Fibroblast of skin of back (primary cell): ENCODE data around the gene SOX5.

Source experiments
- DNase-seq: peaks from one replicate; pipeline ENCODE4 v3.0.0-alpha.2; 2013

The SOX5 gene

DNA sequence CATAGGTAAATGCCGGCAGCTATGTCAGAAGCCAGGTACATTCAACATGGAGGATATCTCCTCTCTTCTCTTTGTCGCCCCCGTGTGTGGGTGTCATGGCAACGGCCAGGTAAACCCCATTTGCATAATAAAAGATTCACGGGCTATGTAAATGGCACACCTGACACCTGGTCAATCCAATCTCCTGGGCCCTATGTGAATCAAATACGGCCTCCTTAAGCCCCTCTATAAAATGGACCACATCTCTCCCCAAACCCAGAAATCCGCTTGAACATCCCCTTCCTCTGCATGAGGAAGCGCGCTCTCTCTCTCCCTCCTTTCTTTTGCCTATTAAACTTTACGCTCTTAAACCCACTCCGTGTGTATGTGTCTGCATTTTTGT lies 363.7 kb downstream of the SOX5 start:
- DNase-seq: no peak

- no peak for DNase-seq
These were observed 364.2 kb downstream of the SOX5 start for GRCh38 chr12:23585156-23585781.

DNA sequence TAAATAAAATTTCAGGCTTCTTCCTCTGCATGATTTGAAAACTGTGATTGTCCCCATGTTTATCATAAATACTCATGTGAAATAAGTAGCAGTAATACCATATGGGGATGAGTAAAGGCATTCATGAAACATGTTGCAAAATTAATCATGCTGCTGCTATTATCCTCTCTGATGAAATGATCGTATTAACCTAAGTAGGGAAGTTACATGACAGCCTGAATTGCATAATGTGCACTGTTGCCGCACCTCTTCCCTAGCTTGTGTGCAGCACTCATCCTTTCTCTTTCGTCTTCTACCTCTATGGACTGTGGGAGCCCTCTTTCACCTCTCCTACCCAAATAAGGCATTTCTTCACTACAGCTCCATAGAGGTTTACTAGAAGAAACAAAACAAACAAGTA lies 367.6 kb downstream of the SOX5 start:
- no peak for DNase-seq

- no peak for DNase-seq
These were observed 370.2 kb downstream of the SOX5 start for GRCh38 chr12:23579257-23579656.

DNA sequence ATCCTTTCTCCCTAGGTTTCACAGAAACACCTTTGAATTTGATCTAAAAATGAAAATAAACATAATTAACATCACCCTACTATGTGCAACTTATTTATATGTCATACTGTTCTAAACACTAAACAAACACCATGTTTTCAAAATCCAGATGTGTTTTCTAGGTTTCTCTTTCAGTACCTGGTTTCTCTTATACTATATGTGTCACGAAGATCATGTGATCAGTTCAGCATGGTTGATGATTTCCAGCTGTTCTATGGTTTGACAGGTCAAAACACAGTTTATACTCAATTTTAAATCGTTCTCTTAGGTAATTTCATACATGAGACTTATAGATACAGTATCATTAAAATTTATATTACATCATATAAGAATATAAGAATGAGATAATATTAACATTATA lies 373.1 kb downstream of the SOX5 start:
- DNase-seq: no peak

DNA sequence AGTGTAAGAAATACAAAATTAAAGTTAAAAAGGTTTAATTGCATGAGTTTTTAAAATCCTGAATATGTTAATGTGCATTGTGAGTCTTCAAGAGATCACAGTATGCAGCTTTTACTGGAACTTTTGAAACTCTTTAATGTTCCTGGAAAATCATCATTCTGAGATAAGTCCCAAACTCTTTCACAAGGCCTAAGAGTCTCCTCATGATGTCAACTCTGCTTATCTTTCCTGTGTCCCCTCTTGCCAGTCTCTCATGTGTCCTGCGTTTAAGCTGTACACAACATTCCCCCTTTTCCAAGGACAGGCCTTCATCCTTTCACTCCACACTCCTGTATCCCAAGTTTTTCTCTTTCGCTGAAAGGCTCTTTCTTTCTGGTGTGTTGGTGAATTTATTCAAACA lies 380.1 kb downstream of the SOX5 start:
- DNase-seq: no peak

GRCh38 chr12:23566133-23566532 lies 383.3 kb downstream of the SOX5 start:
- DNase-seq: no peak

DNA sequence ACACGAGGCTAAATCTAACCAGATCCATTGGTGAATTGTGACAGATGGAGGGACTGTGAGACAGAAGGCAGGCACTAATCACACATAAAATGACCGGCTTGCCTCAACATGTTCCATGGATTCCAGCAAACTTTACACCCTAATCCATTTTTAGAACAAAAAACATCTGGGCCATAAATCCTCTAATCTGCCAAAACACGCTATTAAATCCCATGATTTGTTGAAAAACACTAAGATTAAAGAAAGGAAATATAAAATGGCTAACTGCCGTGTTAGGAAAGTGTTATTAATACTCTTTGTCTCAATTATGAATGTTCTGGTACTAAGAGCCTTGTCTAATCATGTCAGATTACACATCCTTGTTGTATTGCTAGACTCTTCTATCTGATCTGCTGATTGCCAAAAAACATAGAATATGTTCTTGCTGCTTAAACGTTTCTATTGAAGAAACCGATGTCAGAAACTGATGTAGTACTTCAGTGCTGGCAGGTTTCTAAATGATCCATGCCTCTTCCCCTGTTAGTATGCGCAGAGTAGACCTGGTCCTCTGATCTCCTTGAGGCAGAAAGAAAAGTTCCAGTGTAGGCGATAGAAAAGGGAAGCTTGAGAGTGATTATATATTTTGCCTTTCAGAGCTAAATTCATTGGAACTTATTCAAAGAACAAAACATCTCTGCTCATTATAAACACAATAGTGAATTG lies 384.9 kb downstream of the SOX5 start:
- no peak for DNase-seq

GRCh38 chr12:23561364-23562345 lies 387.8 kb downstream of the SOX5 start:
- DNase-seq: no peak

GRCh38 chr12:23560611-23561010 lies 388.9 kb downstream of the SOX5 start:
- no peak for DNase-seq

DNA sequence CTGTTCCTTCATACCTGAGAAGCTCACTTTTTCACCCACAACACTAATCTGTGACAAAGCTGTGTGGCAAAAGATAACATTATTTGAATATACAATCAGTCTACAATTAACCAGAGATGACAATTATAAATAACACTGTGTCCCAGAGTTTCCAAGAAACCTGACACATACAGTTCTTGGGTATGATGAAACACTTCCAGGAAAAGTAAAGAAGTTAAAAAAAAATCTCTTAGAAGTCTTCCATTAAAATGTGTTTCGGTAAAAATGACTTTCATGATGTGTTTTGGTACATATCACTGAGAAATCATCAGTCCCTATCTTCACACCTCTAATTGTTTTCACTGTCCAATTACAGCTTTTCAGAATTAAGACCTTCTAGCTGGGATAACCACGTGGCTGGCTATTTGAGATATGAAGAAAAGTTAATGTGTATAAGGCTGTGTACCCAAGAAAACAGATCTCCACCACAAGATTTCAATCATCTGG lies 390.2 kb downstream of the SOX5 start:
- no peak for DNase-seq

DNA sequence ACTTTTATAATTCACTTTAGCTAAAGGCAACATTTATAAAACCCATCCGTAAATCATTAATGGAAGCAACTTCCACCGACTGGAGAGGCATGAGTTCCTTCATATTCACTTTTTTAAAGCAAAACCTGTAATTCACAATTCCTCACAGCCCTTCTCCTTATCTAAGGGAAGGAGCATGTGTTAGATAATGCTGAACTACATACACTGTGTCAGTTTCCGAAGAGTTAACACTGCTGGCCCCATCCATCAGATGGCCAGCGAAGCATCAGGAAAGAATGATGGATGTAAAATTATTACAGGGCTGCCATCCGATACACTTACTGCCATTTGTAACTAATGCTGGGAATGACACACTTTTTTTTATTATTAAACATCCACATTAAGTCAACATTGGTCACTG lies 392.8 kb downstream of the SOX5 start:
- DNase-seq: no peak

- no peak for DNase-seq
These were observed 393.7 kb downstream of the SOX5 start for GRCh38 chr12:23555825-23556207.

DNA sequence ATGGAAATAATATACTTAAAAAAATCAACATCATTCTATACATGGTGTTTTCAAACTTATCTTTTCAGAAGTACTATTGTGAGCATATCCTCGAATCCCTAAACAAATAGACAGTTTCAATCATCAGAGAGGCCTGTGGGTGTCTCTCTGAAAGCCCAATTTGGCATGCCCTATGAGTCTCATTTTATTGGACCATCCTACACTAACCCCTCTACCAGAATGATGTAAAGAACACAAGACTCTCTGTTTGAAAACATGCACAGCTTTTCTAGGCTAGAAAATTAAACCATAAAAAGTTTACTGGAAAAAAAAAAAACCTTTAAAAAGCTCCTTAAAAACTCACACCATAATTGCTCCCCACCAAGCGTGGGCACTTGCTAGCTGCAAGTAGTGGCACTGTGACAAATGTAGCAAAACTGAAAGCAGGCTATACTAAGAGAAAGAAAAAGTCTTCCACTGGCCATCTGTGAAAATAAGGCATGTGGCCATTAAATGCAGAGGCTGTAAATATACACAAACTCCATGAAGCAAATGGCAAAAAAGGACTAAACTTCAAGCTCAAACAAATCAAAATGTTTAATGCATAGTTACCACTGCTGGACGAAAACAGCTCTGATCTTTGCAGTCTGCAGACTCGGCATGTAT lies 394.2 kb downstream of the SOX5 start:
- DNase-seq: no peak

GRCh38 chr12:23552417-23552816 lies 397.1 kb downstream of the SOX5 start:
- DNase-seq: no peak

DNA sequence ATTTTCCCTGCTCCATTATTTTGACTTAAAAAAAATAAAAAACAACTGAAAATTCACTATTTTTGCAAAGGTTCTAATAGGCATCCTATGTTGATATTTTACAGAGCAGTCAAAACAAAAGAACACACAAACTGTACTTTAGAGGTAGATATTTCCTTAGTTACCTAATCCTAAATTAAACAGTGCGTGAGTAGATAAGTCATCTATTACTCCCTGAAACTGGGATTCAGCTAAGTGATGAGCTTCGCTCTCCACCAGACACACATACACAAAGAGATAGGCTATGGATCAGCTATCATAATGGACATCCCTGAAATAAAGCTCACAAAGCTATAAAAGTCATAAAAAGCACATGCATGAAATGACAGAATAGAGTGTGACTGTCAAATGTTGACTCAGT lies 398.7 kb downstream of the SOX5 start:
- DNase-seq: no peak

- no peak for DNase-seq
These were observed 400.7 kb downstream of the SOX5 start for GRCh38 chr12:23548742-23549141.

DNA sequence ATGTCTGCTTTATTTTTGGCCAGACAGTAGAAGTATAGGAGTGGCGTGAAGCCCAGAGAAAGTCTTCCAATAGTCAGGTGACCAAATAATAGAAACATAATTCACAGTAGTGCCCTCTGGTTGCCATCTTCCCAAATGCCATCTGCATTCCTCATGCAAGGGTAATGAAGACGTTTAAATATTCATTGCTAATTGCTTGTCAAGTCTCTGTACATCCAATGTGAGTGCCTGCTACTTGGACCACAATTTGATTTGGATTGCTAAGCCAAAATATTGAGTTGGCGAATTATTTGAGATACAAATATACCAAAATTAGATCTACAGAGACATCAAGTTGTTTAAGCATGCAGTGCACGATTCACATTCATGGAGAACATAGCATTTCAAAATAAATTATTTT lies 402.7 kb downstream of the SOX5 start:
- no peak for DNase-seq

- no peak for DNase-seq
These were observed 405.7 kb downstream of the SOX5 start for GRCh38 chr12:23543767-23544166.

GRCh38 chr12:23542187-23542586 lies 407.3 kb downstream of the SOX5 start:
- no peak for DNase-seq

GRCh38 chr12:23540572-23540971 lies 408.9 kb downstream of the SOX5 start:
- DNase-seq: no peak

GRCh38 chr12:23536293-23536692 lies 413.2 kb downstream of the SOX5 start:
- no peak for DNase-seq

DNA sequence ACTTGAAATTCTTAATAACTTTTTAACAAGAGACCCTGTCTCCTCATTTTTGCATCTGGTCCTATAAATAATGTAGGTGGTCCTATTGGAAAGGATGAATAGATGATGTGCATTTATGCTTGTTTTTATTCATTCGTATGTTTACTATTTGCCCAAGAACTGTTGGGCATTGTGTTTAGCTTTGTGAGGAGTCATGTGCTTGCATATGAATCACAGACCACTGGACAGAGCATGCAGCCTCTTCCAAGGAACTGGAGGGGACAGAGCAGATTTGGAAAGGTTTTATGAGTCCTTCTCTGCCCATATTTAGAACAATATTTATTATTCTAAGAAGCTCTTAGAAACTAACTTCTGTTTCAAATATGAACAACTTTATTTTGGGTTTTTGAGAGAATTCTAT lies 414.0 kb downstream of the SOX5 start:
- DNase-seq: no peak
